Stomach (tissue), 4 donors: ENCODE data around the gene HEPACAM.

Source experiments
- CTCF ChIP-seq, 7 experiments: fragments of 450-650 bp in 4 of 7; fragments of 200-600 bp in 3 of 7; sonication (generic) in 3 of 7; IDR thresholded peaks; one replicate each; pipeline ENCODE4 v1.5.1; 2016 to 2019; ENCODE audit warnings: antibody characterized with exemption in 7 of 7, control low read depth in 2 of 7, mild to moderate bottlenecking in 1 of 7
- POLR2A ChIP-seq, 4 donors: fragments of 450-650 bp; IDR thresholded peaks; one replicate each; pipeline ENCODE4 v1.6.1; 2016; ENCODE audit warnings: antibody characterized with exemption in 4 of 4, control low read depth in 2 of 4, mild to moderate bottlenecking in 1 of 4, moderate library complexity in 1 of 4
- POLR2AphosphoS5 ChIP-seq, 3 donors: sonication (generic); formaldehyde crosslinking; IDR thresholded peaks; one replicate each; pipeline ENCODE4 v1.6.1; 2016; ENCODE audit warnings: antibody characterized with exemption in 3 of 3

- TF ChIP-seq POLR2A (IDR thresholded peaks at IDR 0.05): no peak
- TF ChIP-seq CTCF (IDR thresholded peaks at IDR 0.05): no peak
- TF ChIP-seq POLR2AphosphoS5 (IDR thresholded peaks at IDR 0.05): no peak
Measured at GRCh38 chr11:124892750-124893454, 42.9 kb downstream of the HEPACAM start.
